GM21717 (cell line): ENCODE data around the gene GJD4.
A peak's percentile ranks its signal among the peaks of the same experiment; 100 is the strongest.

Source experiments
- ATAC-seq: cut with Tn5 transposase; IDR thresholded peaks from one replicate; pipeline ENCODE4 v1.9.1; 2021; ENCODE audit warnings: mild to moderate bottlenecking, moderate library complexity; ENCODE audit not compliant: unreplicated experiment

Gene GJD4

GRCh38 chr10:35614312-35614711 is 9.2 kb downstream of the GJD4 start:
- ATAC-seq: no peak

- no peak for ATAC-seq
Observed at GRCh38 chr10:35626971-35627507, 21.9 kb downstream of the GJD4 start.

- ATAC-seq: no peak
Observed at GRCh38 chr10:35631404-35631803, 26.3 kb downstream of the GJD4 start.

- ATAC-seq: no peak
Observed at GRCh38 chr10:35632027-35632426, 26.9 kb downstream of the GJD4 start.

- no peak for ATAC-seq
Observed at GRCh38 chr10:35633006-35633980, 28.2 kb downstream of the GJD4 start.

- peak; percentile 74 for ATAC-seq
Observed at GRCh38 chr10:35635576-35635975, 30.4 kb downstream of the GJD4 start.

GRCh38 chr10:35636956-35637355 is 31.8 kb downstream of the GJD4 start:
- no peak for ATAC-seq

GRCh38 chr10:35637462-35637861 is 32.3 kb downstream of the GJD4 start:
- no peak for ATAC-seq

- no peak for ATAC-seq
Observed at GRCh38 chr10:35638101-35638500, 33.0 kb downstream of the GJD4 start.

- no peak for ATAC-seq
Observed at GRCh38 chr10:35639021-35639727, 34.0 kb downstream of the GJD4 start.

GRCh38 chr10:35639728-35640401 is 34.7 kb downstream of the GJD4 start:
- no peak for ATAC-seq

GRCh38 chr10:35640474-35640873 is 35.3 kb downstream of the GJD4 start:
- ATAC-seq: no peak

GRCh38 chr10:35640951-35641675 is 36.0 kb downstream of the GJD4 start:
- no peak for ATAC-seq

GRCh38 chr10:35641676-35642034 is 36.5 kb downstream of the GJD4 start:
- ATAC-seq: peak; percentile 25

GRCh38 chr10:35642035-35642792 is 37.1 kb downstream of the GJD4 start, which contains the start of gene FZD8:
FZD8 (minus strand) TSS chr10:35642296; CDS start chr10:35641429, 867 bp downstream.
- ATAC-seq: peak; percentile 95

- no peak for ATAC-seq
Observed at GRCh38 chr10:35642793-35643114, 37.6 kb downstream of the GJD4 start.

- no peak for ATAC-seq
Observed at GRCh38 chr10:35643151-35644049, 38.3 kb downstream of the GJD4 start.

GRCh38 chr10:35644050-35644950 is 39.2 kb downstream of the GJD4 start:
- no peak for ATAC-seq
